ENCODE data around the gene COL4A6.

The COL4A6 gene

DNA sequence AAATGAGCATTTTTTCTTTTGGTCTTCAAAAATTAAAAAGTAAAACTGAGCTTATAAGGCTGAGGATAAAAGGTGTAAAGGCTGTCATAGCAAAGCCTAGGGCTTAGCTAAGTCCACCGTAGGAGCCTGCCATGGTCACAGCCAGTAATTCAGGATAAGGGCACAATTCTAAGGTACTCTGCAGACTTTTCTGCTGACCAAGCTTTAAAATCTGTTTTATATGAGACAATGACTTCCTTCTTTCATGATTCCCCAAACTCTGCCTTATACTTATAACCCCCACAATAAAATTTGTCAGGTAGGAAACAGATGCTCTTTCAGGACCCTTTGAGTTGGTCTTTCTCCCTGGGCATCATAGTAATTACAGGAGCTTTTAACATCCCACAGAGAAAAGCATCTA, 138.5 kb downstream of the COL4A6 start:
- Mint-ChIP-seq H3K4me1 (peaks cover 0 to 2% of the 10 kb centered on the region in 2 donors), H3K4me3 (no peak overlapping the region), H3K9me3 (no peaks in the 10 kb centered on the region), H3K27me3 (no peaks in the 10 kb centered on the region), H3K27ac (no peak overlapping the region), H3K36me3 (no peaks in the 10 kb centered on the region)
- DNase-seq (no peak), ATAC-seq (replicated peaks) (no peak)

DNA sequence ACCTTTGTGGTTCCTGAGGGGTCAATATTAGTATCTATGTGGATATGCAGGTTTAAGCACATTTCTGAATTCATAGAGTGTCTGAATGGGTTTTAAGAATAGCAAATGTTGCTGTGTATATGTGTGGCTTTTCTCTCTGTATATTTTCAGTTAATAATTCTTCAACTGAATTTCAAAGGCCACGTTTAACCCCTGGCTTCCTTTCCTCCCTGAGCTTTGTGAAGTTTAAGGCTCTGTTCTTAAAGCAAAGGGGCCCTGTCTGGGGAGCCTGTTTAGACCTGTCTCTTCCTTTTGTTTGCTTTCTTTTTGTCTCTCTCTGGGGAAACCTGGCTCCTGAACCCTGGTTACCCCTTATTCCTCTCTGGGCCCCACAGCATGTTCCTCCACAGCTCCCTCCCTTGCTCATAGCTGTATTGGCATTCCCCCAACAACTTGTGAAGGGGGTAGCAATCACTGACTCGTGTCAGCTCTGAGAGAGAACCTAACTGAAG, 139.1 kb downstream of the COL4A6 start:
- Mint-ChIP-seq H3K27me3 (no peaks in the 10 kb centered on the region), H3K36me3 (no peaks in the 10 kb centered on the region), H3K4me3 (no peak overlapping the region), H3K27ac (no peak overlapping the region), H3K4me1 (peaks cover 0 to 2% of the 10 kb centered on the region in 2 donors), H3K9me3 (no peaks in the 10 kb centered on the region)
- no peak for ATAC-seq (replicated peaks)
- no peak for DNase-seq

DNA sequence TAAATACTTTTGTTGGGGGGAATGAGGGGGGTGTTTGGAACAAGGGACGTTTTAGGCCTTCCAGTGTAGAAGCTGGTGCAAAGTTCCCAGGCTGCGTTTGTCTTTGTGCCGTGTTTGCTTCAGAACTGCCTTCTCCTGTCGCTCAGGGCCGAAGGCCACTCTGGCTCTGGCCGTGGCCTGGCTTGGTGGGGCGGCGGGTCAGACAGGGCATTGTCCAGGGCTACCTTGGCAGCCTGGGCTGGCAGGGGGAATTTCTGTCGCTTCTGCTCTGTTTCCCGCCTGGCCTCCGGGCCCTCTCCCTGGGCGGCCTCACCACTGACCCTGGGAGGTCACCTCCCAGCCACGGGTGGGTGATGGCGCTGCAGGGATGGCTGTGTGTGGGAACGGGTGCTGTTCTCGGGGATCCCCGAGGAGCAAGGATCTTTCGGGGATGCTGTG, 140.0 kb downstream of the COL4A6 start:
- H3K27me3 Mint-ChIP-seq = no peaks in the 10 kb centered on the region
- H3K4me3 Mint-ChIP-seq = no peak overlapping the region
- DNase-seq = no peak
- no peaks in the 10 kb centered on the region for H3K36me3 Mint-ChIP-seq
- no peaks in the 10 kb centered on the region for H3K9me3 Mint-ChIP-seq
- no peak overlapping the region for H3K27ac Mint-ChIP-seq
- peaks cover 0 to 2% of the 10 kb centered on the region in 2 donors for H3K4me1 Mint-ChIP-seq
- no peak for ATAC-seq (replicated peaks)

DNA sequence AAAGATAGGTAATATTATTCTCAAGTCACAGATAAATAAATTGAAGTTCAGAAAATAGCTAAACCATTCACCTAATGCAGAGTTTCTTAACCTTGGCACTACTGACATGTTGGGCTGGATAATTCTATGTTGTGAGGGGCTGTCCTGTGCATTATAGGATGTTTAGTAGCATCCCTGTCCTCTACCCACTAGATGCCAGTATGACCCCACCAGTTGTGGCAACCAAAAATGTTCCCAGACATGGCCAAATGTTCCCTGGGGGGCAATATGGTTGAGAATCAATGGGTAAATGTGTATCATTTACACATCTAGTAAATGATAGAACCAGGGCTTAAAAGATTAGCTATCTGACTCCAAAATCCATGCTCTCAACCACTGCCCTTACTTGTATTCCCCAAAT, 140.9 kb downstream of the COL4A6 start:
- DNase-seq (no peak), ATAC-seq (replicated peaks) (no peak)
- Mint-ChIP-seq H3K27ac (no peak overlapping the region), H3K4me3 (no peak overlapping the region), H3K4me1 (peaks cover 0 to 2% of the 10 kb centered on the region in 2 donors), H3K36me3 (no peaks in the 10 kb centered on the region), H3K27me3 (no peaks in the 10 kb centered on the region), H3K9me3 (no peaks in the 10 kb centered on the region)

DNA sequence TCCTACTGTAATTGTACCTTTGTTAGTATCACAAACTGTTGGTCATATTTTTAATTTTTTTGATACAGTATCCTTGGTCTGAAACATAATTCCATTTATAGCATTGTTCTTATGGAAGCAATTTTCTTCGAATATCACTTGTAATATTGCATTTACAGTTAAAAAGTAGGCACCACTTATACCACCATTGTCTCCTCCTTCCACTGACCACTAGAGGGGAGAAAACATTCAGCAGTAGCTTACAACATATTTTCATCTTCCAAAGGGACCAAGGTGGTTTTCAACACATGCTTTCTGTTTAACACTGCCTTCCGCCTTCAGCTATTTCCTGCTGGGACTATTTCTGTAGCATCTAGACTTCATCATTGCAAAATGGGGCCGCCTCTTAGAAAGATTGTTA, 146.2 kb downstream of the COL4A6 start:
- Mint-ChIP-seq H3K9me3 (peaks cover 0 to 1% of the 10 kb centered on the region in 2 donors), H3K27ac (no peak overlapping the region), H3K36me3 (no peaks in the 10 kb centered on the region), H3K4me1 (no peaks in the 10 kb centered on the region), H3K27me3 (no peaks in the 10 kb centered on the region), H3K4me3 (no peak overlapping the region)
- DNase-seq = no peak
- ATAC-seq (replicated peaks) = no peak

DNA sequence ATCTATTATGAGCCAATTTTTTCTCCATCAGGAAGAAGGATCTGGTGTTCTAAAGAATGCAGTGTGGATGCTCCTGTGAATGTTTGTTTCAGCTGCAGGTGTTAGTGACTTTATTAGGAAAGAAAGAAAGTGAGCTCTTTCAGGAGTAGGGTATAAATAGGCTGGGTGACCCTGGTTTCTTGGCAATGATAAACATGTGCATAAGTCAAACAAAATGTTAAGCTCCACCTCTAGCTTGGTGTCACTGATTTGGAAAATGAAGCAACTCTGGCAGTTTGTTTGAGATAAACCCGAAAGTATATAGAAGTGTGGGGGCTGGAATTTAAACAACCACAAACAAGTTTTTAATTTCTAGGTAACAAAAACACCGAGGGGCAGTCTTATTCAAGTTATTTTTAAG, 152.3 kb downstream of the COL4A6 start:
- no peak for ATAC-seq (replicated peaks)
- H3K27ac Mint-ChIP-seq = no peak overlapping the region
- no peaks in the 10 kb centered on the region for H3K4me1 Mint-ChIP-seq
- H3K27me3 Mint-ChIP-seq = no peaks in the 10 kb centered on the region
- no peaks in the 10 kb centered on the region for H3K36me3 Mint-ChIP-seq
- H3K4me3 Mint-ChIP-seq = no peak overlapping the region
- no peak for DNase-seq
- no peaks in the 10 kb centered on the region for H3K9me3 Mint-ChIP-seq

DNA sequence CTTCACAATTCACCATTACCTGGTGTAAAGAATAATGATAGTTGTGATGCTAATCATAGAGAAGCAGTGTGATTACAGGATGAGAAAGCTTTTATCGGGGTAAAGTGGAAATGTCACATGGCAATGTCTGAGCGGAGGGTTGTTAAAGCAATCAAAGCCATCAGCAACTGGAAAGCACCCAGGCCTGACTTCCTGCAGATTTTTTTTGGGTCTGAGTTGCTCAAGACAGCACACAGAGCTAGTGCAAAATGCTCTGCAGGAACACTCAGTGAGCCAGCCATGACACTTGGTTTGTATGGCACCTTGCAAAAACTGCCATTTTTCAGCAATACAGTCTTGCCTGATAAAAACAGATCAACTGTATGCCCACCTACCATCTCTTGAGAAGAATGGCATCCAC, 152.9 kb downstream of the COL4A6 start:
- Mint-ChIP-seq H3K9me3 (no peaks in the 10 kb centered on the region), H3K27ac (no peak overlapping the region), H3K4me3 (no peak overlapping the region), H3K36me3 (no peaks in the 10 kb centered on the region), H3K4me1 (no peaks in the 10 kb centered on the region), H3K27me3 (no peaks in the 10 kb centered on the region)
- DNase-seq = no peak
- no peak for ATAC-seq (replicated peaks)

DNA sequence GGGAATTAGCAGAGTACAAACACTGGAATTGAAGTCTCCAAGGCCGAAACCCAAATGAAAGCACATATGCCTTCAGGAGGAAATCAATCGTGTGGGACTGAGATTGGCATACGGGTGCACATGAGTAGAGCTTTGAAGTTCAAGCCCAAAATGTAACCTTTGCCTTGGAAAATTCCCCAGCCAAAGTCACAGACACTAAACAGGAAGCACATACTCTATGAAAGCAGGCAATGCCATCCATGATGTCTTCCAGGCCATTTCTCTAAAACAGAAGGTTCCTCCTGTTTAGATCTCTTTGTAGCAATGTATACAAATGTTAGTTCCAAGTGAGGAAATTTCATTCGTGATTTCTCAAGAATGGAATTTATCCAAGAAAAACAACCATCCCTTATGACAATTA, 162.5 kb downstream of the COL4A6 start:
- Mint-ChIP-seq H3K4me1 (no peaks in the 10 kb centered on the region), H3K9me3 (peaks cover 4% of the 10 kb centered on the region in 2 donors), H3K27ac (no peak overlapping the region), H3K27me3 (peaks cover 5 to 6% of the 10 kb centered on the region in 2 donors), H3K4me3 (no peak overlapping the region), H3K36me3 (no peaks in the 10 kb centered on the region)
- DNase-seq (no peak), ATAC-seq (replicated peaks) (no peak)

DNA sequence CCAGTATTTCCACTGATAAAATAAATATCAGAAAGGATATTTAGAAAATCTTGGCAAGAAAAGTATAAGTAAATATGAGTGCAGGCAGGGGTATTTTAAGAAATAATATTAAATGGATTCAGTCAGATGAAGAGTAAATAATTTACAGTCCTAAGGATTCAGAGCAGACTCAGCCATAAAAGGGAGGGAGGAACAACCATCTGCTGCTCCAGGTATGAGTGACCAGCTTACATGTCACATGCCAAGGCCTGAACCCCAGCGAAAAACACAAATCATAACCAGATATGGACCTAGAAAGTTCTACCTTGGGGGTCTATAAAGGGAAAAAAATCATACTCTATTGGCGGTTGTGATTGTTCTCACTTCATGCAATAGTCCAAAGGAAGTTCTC, 166.8 kb downstream of the COL4A6 start:
- no peak for ATAC-seq (replicated peaks)
- no peak for DNase-seq
- Mint-ChIP-seq H3K27me3 (peaks cover 12 to 13% of the 10 kb centered on the region in 2 donors), H3K4me1 (no peaks in the 10 kb centered on the region), H3K36me3 (no peaks in the 10 kb centered on the region), H3K9me3 (peaks cover 0 to 2% of the 10 kb centered on the region in 2 donors), H3K4me3 (no peak overlapping the region), H3K27ac (no peak overlapping the region)

DNA sequence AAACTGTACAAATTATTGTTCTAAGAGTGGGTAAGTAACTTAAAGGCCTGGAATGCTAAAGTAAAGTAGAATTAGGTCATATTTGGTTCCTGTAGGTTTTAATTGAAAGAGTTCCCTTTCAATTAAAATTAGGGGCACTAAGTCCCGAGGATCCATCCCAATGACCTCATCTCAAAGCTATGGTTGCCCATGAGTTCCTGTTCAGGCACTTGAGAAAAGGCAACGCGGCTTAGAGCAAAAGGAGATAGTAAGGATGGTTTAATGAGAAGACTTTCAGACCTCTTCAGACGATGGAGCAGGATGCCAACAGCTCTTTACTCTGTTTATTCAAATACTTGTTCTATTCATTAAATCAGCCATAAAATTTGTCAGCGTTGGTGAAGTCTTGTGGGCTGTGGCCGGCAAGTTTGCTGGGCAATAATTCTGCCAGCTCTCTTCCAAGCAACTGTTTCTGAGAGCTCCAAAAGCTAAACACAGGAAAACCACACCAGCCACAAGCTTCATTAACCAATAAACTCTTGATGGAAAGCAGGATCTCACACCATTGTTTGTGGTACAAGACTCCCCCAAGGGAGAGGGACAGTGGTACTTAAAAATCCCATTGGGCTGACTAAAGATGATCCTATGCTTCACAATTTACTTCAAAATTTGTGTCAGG, 167.4 kb downstream of the COL4A6 start:
- Mint-ChIP-seq H3K27me3 (peaks cover 13 to 16% of the 10 kb centered on the region in 2 donors), H3K27ac (no peak overlapping the region), H3K9me3 (peaks cover 0 to 2% of the 10 kb centered on the region in 2 donors), H3K36me3 (no peaks in the 10 kb centered on the region), H3K4me3 (no peak overlapping the region), H3K4me1 (no peaks in the 10 kb centered on the region)
- ATAC-seq (replicated peaks) (no peak), DNase-seq (no peak)

DNA sequence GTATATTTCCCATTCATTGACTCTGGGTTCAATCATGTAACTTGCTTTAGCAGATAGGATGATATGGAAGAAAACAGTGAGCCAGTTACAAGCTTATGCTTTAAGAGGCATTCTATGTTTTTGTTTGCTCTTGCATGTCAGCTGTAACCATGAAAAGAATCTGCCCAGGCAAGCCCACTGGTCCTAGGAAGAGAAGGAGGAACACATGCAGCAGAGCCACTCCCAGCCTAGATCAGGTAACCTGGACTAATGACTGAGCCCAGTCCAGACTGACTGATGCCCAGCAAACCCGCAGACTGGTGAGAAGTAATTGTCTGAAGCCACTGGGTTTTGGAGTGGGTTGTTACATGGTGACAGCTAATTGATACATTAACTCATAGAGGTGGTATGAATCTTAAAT, 167.9 kb downstream of the COL4A6 start:
- H3K27me3 Mint-ChIP-seq = peaks cover 17 to 21% of the 10 kb centered on the region in 2 donors

DNA sequence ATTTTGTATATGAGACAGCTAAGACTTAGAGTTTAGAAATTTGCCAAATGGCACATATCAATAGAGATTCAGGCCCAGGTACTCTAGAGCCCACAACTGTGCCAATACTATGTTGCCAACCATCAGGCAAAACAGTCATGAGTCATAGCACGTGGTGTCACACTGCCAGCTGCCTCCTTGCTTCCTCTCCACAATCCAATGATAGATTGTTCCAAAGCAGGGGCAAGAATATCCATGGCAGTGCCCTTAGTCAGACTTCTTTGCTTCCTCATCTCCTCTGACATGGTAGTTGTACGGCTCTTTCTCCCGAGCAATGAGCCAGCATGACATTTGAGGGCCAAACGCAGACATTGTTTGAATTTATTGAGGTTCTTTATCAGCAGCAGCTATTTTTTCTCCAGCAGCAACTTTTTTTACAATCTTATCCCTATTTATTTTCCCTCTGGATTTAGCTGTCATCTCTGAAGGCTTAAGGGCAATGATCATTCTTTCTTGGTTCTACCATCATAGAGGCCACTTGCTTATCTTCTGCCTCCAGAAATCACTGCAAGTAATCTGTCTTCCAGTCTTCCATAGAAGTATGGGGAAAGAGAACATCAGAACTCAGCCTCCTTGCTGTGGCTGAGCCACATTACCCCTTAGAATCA, 169.7 kb downstream of the COL4A6 start:
- Mint-ChIP-seq H3K4me3 (no peak overlapping the region), H3K27ac (no peak overlapping the region), H3K9me3 (no peaks in the 10 kb centered on the region), H3K36me3 (no peaks in the 10 kb centered on the region), H3K27me3 (peaks cover 16 to 17% of the 10 kb centered on the region in 2 donors), H3K4me1 (no peaks in the 10 kb centered on the region)
- DNase-seq (no peak), ATAC-seq (replicated peaks) (no peak)

More for the DNA sequence above, 167.9 kb downstream of the COL4A6 start:
- H3K9me3 Mint-ChIP-seq = peaks cover 0 to 2% of the 10 kb centered on the region in 2 donors
- H3K4me1 Mint-ChIP-seq = no peaks in the 10 kb centered on the region
- no peak for DNase-seq
- no peak overlapping the region for H3K27ac Mint-ChIP-seq
- no peak for ATAC-seq (replicated peaks)
- H3K36me3 Mint-ChIP-seq = no peaks in the 10 kb centered on the region
- H3K4me3 Mint-ChIP-seq = no peak overlapping the region

DNA sequence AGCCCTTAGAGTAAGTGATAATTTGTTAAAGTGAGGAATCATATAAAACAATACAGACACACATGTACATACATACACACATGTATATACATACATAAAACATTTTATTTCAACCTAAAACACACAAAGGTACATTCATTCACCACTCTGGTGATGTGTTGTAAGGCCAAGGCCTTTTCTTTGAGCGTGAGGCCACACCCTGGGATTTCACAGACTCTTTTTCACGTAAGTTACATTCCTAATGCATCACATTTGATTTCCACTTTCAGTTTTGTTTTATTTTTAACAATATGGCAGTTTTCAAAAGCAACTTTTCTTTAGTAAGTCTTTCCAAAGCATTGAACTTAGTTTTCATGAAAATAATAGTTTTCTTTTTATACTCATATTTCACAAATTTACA, 170.7 kb downstream of the COL4A6 start:
- peaks cover 16 to 17% of the 10 kb centered on the region in 2 donors for H3K27me3 Mint-ChIP-seq
- H3K9me3 Mint-ChIP-seq = no peaks in the 10 kb centered on the region
- no peak overlapping the region for H3K4me3 Mint-ChIP-seq
- ATAC-seq (replicated peaks) = no peak
- no peaks in the 10 kb centered on the region for H3K36me3 Mint-ChIP-seq
- H3K27ac Mint-ChIP-seq = no peak overlapping the region
- DNase-seq = no peak
- no peaks in the 10 kb centered on the region for H3K4me1 Mint-ChIP-seq

DNA sequence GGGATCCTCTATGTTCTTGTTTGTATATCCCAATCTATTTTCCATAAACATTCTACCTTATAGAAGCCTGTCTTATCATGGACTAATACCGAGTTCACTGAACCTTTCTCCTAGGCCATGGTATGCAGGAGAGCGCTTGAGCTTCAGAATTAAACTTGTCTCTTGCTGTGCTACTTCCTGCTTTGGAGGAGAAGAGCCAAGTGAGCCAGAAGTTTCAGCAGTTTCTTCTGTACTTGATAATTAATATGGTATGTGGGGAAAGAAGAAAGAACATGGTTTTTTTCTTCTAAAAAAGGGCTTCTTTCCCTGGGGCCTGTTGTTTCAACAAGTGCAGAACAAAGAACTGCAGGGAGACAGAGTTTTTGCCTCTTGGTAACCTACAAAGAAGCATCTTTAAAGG, 173.8 kb downstream of the COL4A6 start:
- Mint-ChIP-seq H3K36me3 (no peaks in the 10 kb centered on the region), H3K27me3 (peaks cover 11 to 12% of the 10 kb centered on the region in 2 donors), H3K4me3 (no peak overlapping the region), H3K27ac (no peak overlapping the region), H3K4me1 (no peaks in the 10 kb centered on the region), H3K9me3 (no peaks in the 10 kb centered on the region)
- no peak for ATAC-seq (replicated peaks)
- no peak for DNase-seq

DNA sequence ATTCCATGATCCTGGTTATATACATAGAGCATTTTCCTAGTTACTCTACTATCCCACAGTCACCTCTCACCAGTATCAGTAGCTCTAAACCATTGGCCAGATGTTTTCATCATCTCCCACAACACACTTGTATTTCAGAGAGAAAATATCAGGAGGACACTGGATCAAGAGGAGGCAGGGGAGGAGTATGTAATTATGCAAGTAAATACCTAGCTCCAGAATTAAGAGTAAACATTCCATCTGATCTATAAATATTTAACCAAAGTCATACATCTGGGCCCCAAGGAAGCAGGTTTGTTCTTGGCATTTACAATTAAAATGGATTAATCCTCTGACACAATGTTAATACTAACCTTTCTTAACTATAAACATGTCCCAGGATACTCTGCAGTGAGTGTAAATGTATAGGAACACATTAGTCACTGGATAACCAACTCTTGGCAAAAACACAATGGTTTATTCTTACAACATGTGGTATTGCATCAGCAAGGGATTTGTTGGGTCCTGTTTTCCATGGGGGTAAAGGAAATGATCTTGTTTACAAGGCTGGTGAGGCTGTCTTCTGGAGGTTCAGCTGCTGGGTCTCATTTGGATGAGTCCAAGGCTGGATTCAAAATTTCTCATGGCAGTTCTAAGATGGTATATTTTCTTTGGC, 176.5 kb downstream of the COL4A6 start:
- H3K4me1 Mint-ChIP-seq = no peaks in the 10 kb centered on the region
- DNase-seq = no peak
- H3K4me3 Mint-ChIP-seq = no peak overlapping the region
- H3K36me3 Mint-ChIP-seq = no peaks in the 10 kb centered on the region
- no peak overlapping the region for H3K27ac Mint-ChIP-seq
- peaks cover 10 to 16% of the 10 kb centered on the region in 2 donors for H3K27me3 Mint-ChIP-seq
- no peak for ATAC-seq (replicated peaks)
- no peaks in the 10 kb centered on the region for H3K9me3 Mint-ChIP-seq

All from stimulated activated naive B cell treated with anti-CD40 and anti-IgM and Interleukin-4, amounts not matched to agents 10 μg/mL and 1 μg/mL and 100 μg/mL, for 72 hours (primary cell).